ENCODE data around the gene PLS1.

The PLS1 gene

DNA sequence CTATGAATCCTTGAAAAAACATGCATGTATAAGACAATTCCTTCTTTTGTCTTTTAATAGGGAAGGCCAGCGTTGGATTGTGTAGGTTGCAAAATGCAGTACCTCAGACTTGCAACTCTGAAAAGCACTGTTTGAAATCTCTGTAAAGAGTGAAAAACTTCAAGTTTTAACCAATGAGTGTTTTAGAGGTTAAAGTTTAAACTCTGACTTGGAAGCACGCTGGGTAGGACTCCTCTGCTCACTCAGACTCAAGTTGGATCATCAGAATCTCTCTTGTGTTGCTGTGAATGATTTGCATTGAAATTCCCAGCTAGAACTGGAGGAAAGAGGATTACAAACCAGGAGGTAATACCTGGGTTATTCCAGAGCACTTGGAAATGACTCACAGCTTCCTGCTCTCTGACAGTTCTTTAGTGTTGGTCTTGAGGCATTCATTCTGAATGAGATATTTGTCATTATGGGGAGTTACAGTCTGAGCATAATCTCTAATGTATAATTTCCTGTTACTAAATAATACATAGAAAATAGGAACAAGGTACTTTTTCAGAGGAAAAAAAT is 49.1 kb downstream of the PLS1 start:
- ChIA-PET POLR2A (interaction anchor here (0.7 kb wide), 1 partner anchor 11 kb away, joined by 3 read pairs; no protein-coding TSS in a partner anchor), CTCF (interaction anchor here (1.1 kb wide), 1 partner anchor 8 kb away, joined by 4 read pairs; no protein-coding TSS in a partner anchor)
- no peak for DNase-seq
- H3K4me3 ChIP-seq (ENCODE audit: control insufficient read depth in 1 of 7, extremely low read depth in 1 of 7, insufficient read depth in 4 of 7, low read depth in 2 of 7, low read length in 6 of 7) = no peak overlapping the region
- H3K4me1 ChIP-seq (ENCODE audit: control extremely low read depth in 1 of 4, control insufficient read depth in 4 of 4, insufficient read depth in 4 of 4, low read length in 3 of 4) = peaks cover 0 to 2% (median 0%) of the 10 kb centered on the region in 4 experiments
- 93% methylated on average over 2 of the region's 2 CpGs for WGBS (ENCODE audit: insufficient coverage)
- H3K36me3 ChIP-seq (ENCODE audit: control insufficient read depth in 4 of 4, insufficient read depth in 4 of 4, low read length in 3 of 4) = no peaks in the 10 kb centered on the region
- no peaks in the 10 kb centered on the region for H3K27me3 ChIP-seq (replicated peaks in 2 of 5; ENCODE audit: control insufficient read depth in 4 of 5, insufficient read depth in 5 of 5, low read length in 4 of 5)
- H3K27ac ChIP-seq (ENCODE audit: insufficient read depth in 1 of 2, low read depth in 1 of 2, low read length in 2 of 2, poor library complexity in 1 of 2, severe bottlenecking in 2 of 2) = no peak overlapping the region
- H3K9me3 ChIP-seq (ENCODE audit: control extremely low read depth in 1 of 5, control insufficient read depth in 4 of 5, insufficient read depth in 2 of 5, low read depth in 1 of 5, low read length in 4 of 5) = no peaks in the 10 kb centered on the region

DNA sequence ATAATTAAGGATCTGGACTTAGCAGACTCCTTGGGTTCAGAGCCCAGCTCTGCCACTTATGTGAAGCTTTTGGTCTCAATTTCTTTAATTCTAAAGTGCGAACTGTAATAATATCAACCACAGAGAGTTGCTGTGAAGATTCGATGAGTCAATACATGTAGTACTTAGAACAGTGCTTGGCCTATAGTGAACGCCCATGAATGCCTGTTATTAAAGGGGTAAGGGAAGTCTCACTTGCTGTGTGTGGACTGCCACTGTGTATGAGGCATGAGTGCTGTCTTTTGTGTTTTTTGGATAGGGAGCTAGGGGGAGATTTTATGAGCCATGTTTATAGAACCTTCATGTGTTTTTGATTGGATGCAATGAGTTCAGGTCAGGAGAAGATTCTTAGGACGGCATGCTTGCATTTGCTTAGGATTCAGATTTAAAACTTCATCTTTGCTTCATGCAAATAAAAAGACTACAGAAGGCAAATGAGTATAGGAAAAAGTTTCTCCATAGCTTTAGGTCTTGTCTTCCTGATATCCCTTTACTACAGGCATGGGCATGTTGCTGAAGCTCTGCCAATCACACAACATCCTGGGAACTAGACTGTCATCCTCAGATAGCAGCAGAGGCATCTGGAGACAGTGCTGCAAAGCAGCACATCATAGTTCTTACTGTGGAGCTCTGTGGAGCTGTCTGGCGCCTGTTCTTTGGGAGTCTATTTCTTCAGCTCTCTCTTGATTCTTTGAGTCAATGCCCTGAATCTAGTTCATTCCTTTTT is 50.0 kb downstream of the PLS1 start:
- no peak for DNase-seq
- H3K4me1 ChIP-seq (ENCODE audit: control extremely low read depth in 1 of 4, control insufficient read depth in 4 of 4, insufficient read depth in 4 of 4, low read length in 3 of 4) = peaks cover 0 to 7% (median 0%) of the 10 kb centered on the region in 4 experiments
- WGBS (ENCODE audit: insufficient coverage) = 100% methylated on average over 5 of the region's 5 CpGs
- CTCF ChIA-PET = interaction anchor here (0.8 to 1.2 kb wide), 3 partner anchors 9 to 48 kb away, joined by 3 to 4 read pairs (median 4); no protein-coding TSS in a partner anchor
- no peaks in the 10 kb centered on the region for H3K9me3 ChIP-seq (ENCODE audit: control extremely low read depth in 1 of 5, control insufficient read depth in 4 of 5, insufficient read depth in 2 of 5, low read depth in 1 of 5, low read length in 4 of 5)
- H3K27ac ChIP-seq (ENCODE audit: insufficient read depth in 1 of 2, low read depth in 1 of 2, low read length in 2 of 2, poor library complexity in 1 of 2, severe bottlenecking in 2 of 2) = no peak overlapping the region
- no peaks in the 10 kb centered on the region for H3K36me3 ChIP-seq (ENCODE audit: control insufficient read depth in 4 of 4, insufficient read depth in 4 of 4, low read length in 3 of 4)
- H3K4me3 ChIP-seq (ENCODE audit: control insufficient read depth in 1 of 7, extremely low read depth in 1 of 7, insufficient read depth in 4 of 7, low read depth in 2 of 7, low read length in 6 of 7) = no peak overlapping the region
- POLR2A ChIA-PET = interaction anchor here (0.7 kb wide), 1 partner anchor 12 kb away, joined by 3 read pairs; no protein-coding TSS in a partner anchor
- H3K27me3 ChIP-seq (replicated peaks in 2 of 5; ENCODE audit: control insufficient read depth in 4 of 5, insufficient read depth in 5 of 5, low read length in 4 of 5) = no peaks in the 10 kb centered on the region

DNA sequence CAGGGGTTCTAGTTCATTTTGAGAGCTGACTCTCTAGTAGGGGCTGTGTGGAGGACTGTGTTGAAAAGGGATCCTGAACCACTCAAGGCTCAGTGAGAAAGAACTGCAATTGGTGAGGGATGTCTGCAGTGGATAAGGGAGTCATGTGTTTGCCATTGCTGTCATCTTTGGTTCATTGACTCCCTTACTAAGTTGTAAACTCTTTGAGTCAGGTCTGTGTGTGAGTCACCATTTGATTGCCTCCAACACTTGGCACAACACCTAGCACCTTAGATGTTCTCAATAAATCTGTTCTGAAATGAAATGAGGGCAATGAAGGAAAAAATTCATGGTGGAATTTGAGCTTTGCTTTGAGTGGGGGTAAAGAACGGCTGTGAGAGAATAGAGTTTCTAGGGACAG is 51.7 kb downstream of the PLS1 start:
- Histone ChIP-seq H3K36me3 (ENCODE audit: control insufficient read depth in 4 of 4, insufficient read depth in 4 of 4, low read length in 3 of 4) (peaks cover 0 to 2% (median 0%) of the 10 kb centered on the region in 4 experiments), H3K4me3 (ENCODE audit: control insufficient read depth in 1 of 7, extremely low read depth in 1 of 7, insufficient read depth in 4 of 7, low read depth in 2 of 7, low read length in 6 of 7) (no peak overlapping the region), H3K27ac (ENCODE audit: insufficient read depth in 1 of 2, low read depth in 1 of 2, low read length in 2 of 2, poor library complexity in 1 of 2, severe bottlenecking in 2 of 2) (no peak overlapping the region), H3K9me3 (ENCODE audit: control extremely low read depth in 1 of 5, control insufficient read depth in 4 of 5, insufficient read depth in 2 of 5, low read depth in 1 of 5, low read length in 4 of 5) (no peaks in the 10 kb centered on the region), H3K4me1 (ENCODE audit: control extremely low read depth in 1 of 4, control insufficient read depth in 4 of 4, insufficient read depth in 4 of 4, low read length in 3 of 4) (peaks cover 0 to 9% (median 2%) of the 10 kb centered on the region in 4 experiments), H3K27me3 (replicated peaks in 2 of 5; ENCODE audit: control insufficient read depth in 4 of 5, insufficient read depth in 5 of 5, low read length in 4 of 5) (no peaks in the 10 kb centered on the region)
- WGBS (ENCODE audit: insufficient coverage) = 100% methylated on average over 1 of the region's 1 CpG
- CTCF ChIA-PET = interaction anchor here (0.7 to 1.0 kb wide), 2 partner anchors 9 to 64 kb away, joined by 3 read pairs; no protein-coding TSS in a partner anchor
- POLR2A ChIA-PET = no interaction called here
- DNase-seq = no peak

DNA sequence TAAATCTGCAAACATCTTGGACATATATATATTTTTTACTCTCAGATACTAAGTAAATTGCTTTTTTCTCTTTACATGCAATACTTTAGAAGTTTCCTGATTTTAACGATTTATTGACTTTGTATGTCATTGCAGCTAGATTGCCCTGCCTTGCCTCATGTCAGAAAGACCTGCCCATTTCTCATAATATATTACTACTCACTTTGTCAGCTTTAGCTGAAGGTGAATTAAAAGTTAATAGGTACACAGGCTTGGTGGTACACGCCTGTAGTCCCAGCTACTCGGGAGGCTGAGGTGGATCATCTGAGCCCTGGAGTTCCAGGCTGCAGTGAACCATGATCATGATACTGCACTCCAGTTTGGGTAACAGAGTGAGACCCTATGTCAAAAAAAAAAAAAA is 52.8 kb downstream of the PLS1 start:
- 100% methylated on average over 2 of the region's 3 CpGs for WGBS (ENCODE audit: insufficient coverage)
- Histone ChIP-seq H3K4me1 (ENCODE audit: control extremely low read depth in 1 of 4, control insufficient read depth in 4 of 4, insufficient read depth in 4 of 4, low read length in 3 of 4) (peaks cover 0 to 11% (median 5%) of the 10 kb centered on the region in 4 experiments), H3K4me3 (ENCODE audit: control insufficient read depth in 1 of 7, extremely low read depth in 1 of 7, insufficient read depth in 4 of 7, low read depth in 2 of 7, low read length in 6 of 7) (no peak overlapping the region), H3K27ac (ENCODE audit: insufficient read depth in 1 of 2, low read depth in 1 of 2, low read length in 2 of 2, poor library complexity in 1 of 2, severe bottlenecking in 2 of 2) (no peak overlapping the region), H3K36me3 (ENCODE audit: control insufficient read depth in 4 of 4, insufficient read depth in 4 of 4, low read length in 3 of 4) (peaks cover 0 to 2% (median 0%) of the 10 kb centered on the region in 4 experiments), H3K27me3 (replicated peaks in 2 of 5; ENCODE audit: control insufficient read depth in 4 of 5, insufficient read depth in 5 of 5, low read length in 4 of 5) (no peaks in the 10 kb centered on the region), H3K9me3 (ENCODE audit: control extremely low read depth in 1 of 5, control insufficient read depth in 4 of 5, insufficient read depth in 2 of 5, low read depth in 1 of 5, low read length in 4 of 5) (no peaks in the 10 kb centered on the region)
- ChIA-PET CTCF (no interaction called here), POLR2A (no interaction called here)
- no peak for DNase-seq

- CTCF ChIA-PET = no interaction called here
- Histone ChIP-seq H3K27ac (ENCODE audit: insufficient read depth in 1 of 2, low read depth in 1 of 2, low read length in 2 of 2, poor library complexity in 1 of 2, severe bottlenecking in 2 of 2) (no peak overlapping the region), H3K4me1 (ENCODE audit: control extremely low read depth in 1 of 4, control insufficient read depth in 4 of 4, insufficient read depth in 4 of 4, low read length in 3 of 4) (peaks cover 0 to 11% (median 5%) of the 10 kb centered on the region in 4 experiments), H3K4me3 (ENCODE audit: control insufficient read depth in 1 of 7, extremely low read depth in 1 of 7, insufficient read depth in 4 of 7, low read depth in 2 of 7, low read length in 6 of 7) (no peak overlapping the region), H3K36me3 (ENCODE audit: control insufficient read depth in 4 of 4, insufficient read depth in 4 of 4, low read length in 3 of 4) (peaks cover 0 to 2% (median 0%) of the 10 kb centered on the region in 4 experiments), H3K9me3 (ENCODE audit: control extremely low read depth in 1 of 5, control insufficient read depth in 4 of 5, insufficient read depth in 2 of 5, low read depth in 1 of 5, low read length in 4 of 5) (no peaks in the 10 kb centered on the region), H3K27me3 (replicated peaks in 2 of 5; ENCODE audit: control insufficient read depth in 4 of 5, insufficient read depth in 5 of 5, low read length in 4 of 5) (no peaks in the 10 kb centered on the region)
- DNase-seq = peak in 2 of 3 donors; percentile 28 to 40
- 92% methylated on average over 3 of the region's 6 CpGs for WGBS (ENCODE audit: insufficient coverage)
- POLR2A ChIA-PET = no interaction called here
These were observed 54.0 kb downstream of the PLS1 start for GRCh38 chr3:142650001-142650693.

DNA sequence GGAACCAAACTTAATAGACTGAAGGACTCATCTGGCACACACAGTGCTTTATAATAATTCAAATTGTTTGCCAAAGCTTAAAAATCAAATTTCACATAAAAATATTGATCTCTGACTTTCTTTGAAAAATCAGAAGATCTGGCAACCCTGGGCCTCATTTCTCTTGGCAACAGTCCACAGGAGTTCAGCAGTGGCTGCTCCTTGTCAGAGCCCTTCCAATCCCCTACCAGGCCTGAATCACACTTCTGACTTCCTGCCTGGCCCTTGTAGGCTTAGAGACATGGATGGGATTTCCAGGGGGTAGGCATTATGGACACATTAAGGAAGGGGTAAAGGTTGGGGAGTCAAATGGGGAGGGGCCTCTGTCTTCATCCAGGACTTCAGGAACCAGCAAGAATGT is 55.5 kb downstream of the PLS1 start:
- Histone ChIP-seq H3K36me3 (ENCODE audit: control insufficient read depth in 4 of 4, insufficient read depth in 4 of 4, low read length in 3 of 4) (peaks cover 0 to 2% (median 0%) of the 10 kb centered on the region in 4 experiments), H3K4me1 (ENCODE audit: control extremely low read depth in 1 of 4, control insufficient read depth in 4 of 4, insufficient read depth in 4 of 4, low read length in 3 of 4) (peaks cover 0 to 14% (median 6%) of the 10 kb centered on the region in 4 experiments), H3K27ac (ENCODE audit: insufficient read depth in 1 of 2, low read depth in 1 of 2, low read length in 2 of 2, poor library complexity in 1 of 2, severe bottlenecking in 2 of 2) (no peak overlapping the region), H3K9me3 (ENCODE audit: control extremely low read depth in 1 of 5, control insufficient read depth in 4 of 5, insufficient read depth in 2 of 5, low read depth in 1 of 5, low read length in 4 of 5) (no peaks in the 10 kb centered on the region), H3K4me3 (ENCODE audit: control insufficient read depth in 1 of 7, extremely low read depth in 1 of 7, insufficient read depth in 4 of 7, low read depth in 2 of 7, low read length in 6 of 7) (no peak overlapping the region), H3K27me3 (replicated peaks in 2 of 5; ENCODE audit: control insufficient read depth in 4 of 5, insufficient read depth in 5 of 5, low read length in 4 of 5) (no peaks in the 10 kb centered on the region)
- CTCF ChIA-PET = interaction anchor here (1.0 kb wide), 1 partner anchor 14 kb away, joined by 3 read pairs; no protein-coding TSS in a partner anchor
- POLR2A ChIA-PET = no interaction called here
- no peak for DNase-seq
